Activated CD4-positive, CD25-positive, alpha-beta regulatory T cell treated with anti-CD3 and anti-CD28 coated beads, Interleukin-2, amount 50 U/mL, for 16 hours (primary cell): ENCODE measurements around the gene TENM4.
"Not testable (repeated sequence)": the region's sequence is repeated elsewhere in the genome, so short reads cannot be mapped to it uniquely, and the experiment has no call there.

Experiments used
- DNase-seq: peaks from one replicate; pipeline ENCODE4 v3.0.0-alpha.2; 2020; ENCODE audit warnings: low read depth, low spot score

The TENM4 gene

DNA sequence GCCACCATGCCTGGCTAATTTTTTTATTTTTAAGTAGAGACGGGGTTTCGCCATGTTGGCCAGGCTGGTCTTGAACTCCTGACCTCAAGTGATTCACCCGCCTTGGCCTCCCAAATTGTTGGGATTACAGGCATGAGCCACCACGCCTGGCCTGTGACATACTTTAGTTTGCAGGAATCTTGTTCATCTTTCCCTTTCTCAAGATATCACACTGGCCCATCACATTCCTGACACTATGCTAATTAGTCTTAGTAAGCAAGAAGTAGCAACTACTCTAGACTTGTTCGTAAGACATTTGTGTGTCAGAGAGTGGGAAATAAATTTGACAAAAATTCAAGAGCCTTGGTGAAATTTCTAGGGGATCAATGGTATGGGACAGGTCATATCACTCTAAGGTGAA is 831.5 kb downstream of the TENM4 start:
- not testable (repeated sequence) for DNase-seq

GRCh38 chr11:78607696-78608095 is 833.1 kb downstream of the TENM4 start:
- no peak for DNase-seq

DNA sequence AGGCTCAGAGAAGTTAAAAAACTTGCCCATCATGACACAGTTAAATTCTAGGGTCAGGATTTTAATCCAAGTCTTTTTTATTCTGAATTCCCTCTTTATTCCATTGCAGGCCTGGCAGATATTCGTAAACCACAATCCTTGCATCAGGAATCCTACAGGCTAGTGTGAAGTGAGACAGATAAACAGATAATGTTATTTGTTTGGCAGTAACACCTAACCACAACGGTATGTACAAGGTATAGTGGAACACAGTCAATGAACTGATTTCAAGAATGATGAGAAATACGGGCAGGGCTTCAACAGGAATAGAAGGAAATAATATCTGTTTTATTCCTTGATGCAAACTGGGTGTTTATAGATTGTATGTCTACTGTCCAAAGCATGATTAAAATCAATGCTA is 834.2 kb downstream of the TENM4 start:
- DNase-seq = no peak

GRCh38 chr11:78605296-78605695 is 835.5 kb downstream of the TENM4 start:
- no peak for DNase-seq

DNA sequence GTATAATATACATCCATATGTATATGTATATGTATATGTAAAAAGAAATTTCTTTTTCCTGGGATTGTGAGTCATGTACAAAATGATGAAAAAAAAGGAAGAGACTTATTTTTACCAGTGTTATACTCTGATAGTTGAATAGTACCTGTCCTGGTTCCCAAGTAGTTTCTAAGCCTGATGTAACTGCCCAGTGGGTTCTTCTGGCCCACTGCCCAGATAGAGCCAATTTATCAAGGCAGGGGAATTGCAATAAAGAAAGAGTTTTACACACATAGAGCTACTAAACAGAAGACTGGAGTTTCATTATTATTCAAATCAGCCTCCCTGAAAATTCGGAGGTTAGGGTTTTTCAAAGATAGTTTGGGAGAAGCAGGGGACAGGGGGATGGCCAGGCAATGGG is 837.0 kb downstream of the TENM4 start:
- DNase-seq = no peak
